Sigmoid colon (tissue), 7 donors: ENCODE results near the gene DAO. TPM values are rescaled to one million over a fixed set of nuclear protein-coding genes. Genes with fewer than 3 reads are reported as not detected.
"Not testable (repeated sequence)": the region's sequence is repeated elsewhere in the genome, so short reads cannot be mapped to it uniquely, and the experiment has no call there.

Source experiments
- DNase-seq: peaks from one replicate; pipeline ENCODE4 v3.0.0-alpha.2; 2019
- H3K27ac ChIP-seq, 4 donors: fragments of 200-600 bp; sonication (generic); one replicate each; pipeline ENCODE4 v1.5.1; 2016 to 2019; ENCODE audit warnings: mild to moderate bottlenecking in 1 of 4
- H3K27me3 ChIP-seq, 3 donors: fragments of 200-600 bp; sonication (generic); one replicate each; pipeline ENCODE4 v1.5.1; 2019; ENCODE audit warnings: mild to moderate bottlenecking in 1 of 3
- H3K36me3 ChIP-seq, 4 donors: fragments of 200-600 bp; sonication (generic); one replicate each; pipeline ENCODE4 v1.5.1; 2016 to 2019
- H3K4me1 ChIP-seq, 4 donors: fragments of 200-600 bp; sonication (generic); one replicate each; pipeline ENCODE4 v1.5.1; 2017 to 2019
- H3K4me3 ChIP-seq, 4 donors: fragments of 200-600 bp; sonication (generic); one replicate each; pipeline ENCODE4 v1.5.1; 2017 to 2019; ENCODE audit warnings: mild to moderate bottlenecking in 2 of 4, moderate library complexity in 1 of 4
- H3K9me3 ChIP-seq, 4 donors: fragments of 200-600 bp in 3 of 4; sonication (generic) in 3 of 4; one replicate each; pipeline versions ENCODE4 v1.5.1 to v1.6.1; 2013 to 2019
- CTCF ChIP-seq, 4 experiments: fragments of 450-650 bp in 3 of 4; fragments of 200-600 bp in 1 of 4; IDR thresholded peaks; one replicate each; pipeline ENCODE4 v1.5.1; 2016 to 2019; ENCODE audit warnings: antibody characterized with exemption in 4 of 4, mild to moderate bottlenecking in 3 of 4, moderate library complexity in 2 of 4
- EP300 ChIP-seq, 4 donors: sonication (generic); formaldehyde crosslinking; IDR thresholded peaks; one replicate each; pipeline ENCODE4 v1.6.1; 2017; ENCODE audit warnings: antibody characterized with exemption in 4 of 4
- POLR2A ChIP-seq, 2 donors: fragments of 450-650 bp; IDR thresholded peaks; one replicate each; pipeline ENCODE4 v1.6.1; 2016; ENCODE audit warnings: antibody characterized with exemption in 2 of 2, mild to moderate bottlenecking in 2 of 2, moderate library complexity in 2 of 2
- POLR2AphosphoS5 ChIP-seq, 4 donors: sonication (generic); formaldehyde crosslinking; IDR thresholded peaks; one replicate each; pipeline ENCODE4 v1.6.1; 2017; ENCODE audit warnings: antibody characterized with exemption in 4 of 4
- WGBS, 2 donors: extraction: QIAGEN DNeasy Blood & Tissue Kit; methylation state at CpG; one replicate each; pipeline ENCODE4 v1.1.7; 2013; 5-methylcytosine and 5-hydroxymethylcytosine counted together
- intact Hi-C: fragments of 100-400 bp; cut with DNase I; formaldehyde crosslinking; loops from one replicate; pipeline ENCODE4 v1.15.1; 2023
- polyA plus RNA-seq, 3 donors: library from polyadenylated mRNA; stranded (reverse); fragments of 200-250 nt; gene quantifications; one replicate each; pipeline ENCODE4 v1.2.3, GENCODE V29; 2013
- total RNA-seq, 4 donors: library from RNA; depleted of rRNA; stranded (reverse); fragments of >200 nt; gene quantifications; one replicate each; pipeline ENCODE4 v1.1.0, GENCODE V29; 2016
- donor health status: healthy with polysubstance abuse.
- donor health status: Bipolar disorder and iron deficiency.
- donor health status: healthy.

Gene DAO
- total and polyA plus RNA-seq, 7 donors, result 1.0 to 9.0 (median 4.2) TPM; not detected in 4

GRCh38 chr12:108838194-108839017, 41.5 kb upstream of the DAO start:
- peak; percentile 92 for DNase-seq
- 50 to 76% methylated on average over 14 of the region's 14 CpGs for WGBS, 2 donors
- Histone ChIP-seq H3K9me3 (no peaks in the 10 kb centered on the region), H3K4me3 (no peak overlapping the region), H3K36me3 (peaks cover 0 to 9% (median 2%) of the 10 kb centered on the region in 4 donors), H3K27ac (peak overlapping the region; percentile 67 to 94 (median 90)), H3K27me3 (no peaks in the 10 kb centered on the region), H3K4me1 (peaks cover 0 to 75% (median 59%) of the 10 kb centered on the region in 4 donors)
- intact Hi-C loops, result no loop called here
- TF ChIP-seq POLR2A (IDR thresholded peaks at IDR 0.05), result peak in 1 of 2 donors; percentile 14
- TF ChIP-seq EP300 (IDR thresholded peaks at IDR 0.05), result peak in 2 of 4 donors; percentile 63 to 90
- TF ChIP-seq CTCF (IDR thresholded peaks at IDR 0.05), result no peak
- TF ChIP-seq POLR2AphosphoS5 (IDR thresholded peaks at IDR 0.05), result peak in 3 of 4 donors; percentile 57 to 94 (median 63)

GRCh38 chr12:108839018-108839889, 40.6 kb upstream of the DAO start:
- Histone ChIP-seq H3K9me3 (no peaks in the 10 kb centered on the region), H3K27ac (peak overlapping the region; percentile 67 to 94 (median 90)), H3K4me1 (peaks cover 0 to 66% (median 53%) of the 10 kb centered on the region in 4 donors), H3K36me3 (peaks cover 0 to 9% (median 2%) of the 10 kb centered on the region in 4 donors), H3K4me3 (no peak overlapping the region), H3K27me3 (no peaks in the 10 kb centered on the region)
- WGBS, 2 donors, result 64 to 86% methylated on average over 6 of the region's 6 CpGs
- DNase-seq, result peak; percentile 83
- TF ChIP-seq POLR2AphosphoS5 (IDR thresholded peaks at IDR 0.05) (peak in 3 of 4 donors; percentile 44 to 49 (median 46)), EP300 (IDR thresholded peaks at IDR 0.05) (peak in 3 of 4 donors; percentile 24 to 55 (median 42)), POLR2A (IDR thresholded peaks at IDR 0.05) (no peak)
- intact Hi-C loops, result no loop called here

GRCh38 chr12:108839890-108840230, 40.0 kb upstream of the DAO start:
- Histone ChIP-seq H3K36me3 (peaks cover 0 to 6% (median 1%) of the 10 kb centered on the region in 4 donors), H3K27me3 (no peaks in the 10 kb centered on the region), H3K9me3 (no peaks in the 10 kb centered on the region), H3K27ac (peak overlapping the region; percentile 67 to 94 (median 90)), H3K4me3 (no peak overlapping the region), H3K4me1 (peaks cover 0 to 60% (median 47%) of the 10 kb centered on the region in 4 donors)
- 88 to 91% methylated on average over 10 of the region's 10 CpGs for WGBS, 2 donors
- intact Hi-C loops, result no loop called here
- no peak for DNase-seq
- TF ChIP-seq POLR2A (IDR thresholded peaks at IDR 0.05), result no peak
- TF ChIP-seq EP300 (IDR thresholded peaks at IDR 0.05), result no peak
- TF ChIP-seq CTCF (IDR thresholded peaks at IDR 0.05), result no peak
- TF ChIP-seq POLR2AphosphoS5 (IDR thresholded peaks at IDR 0.05), result no peak

- no peak for TF ChIP-seq POLR2A (IDR thresholded peaks at IDR 0.05)
- no peak for TF ChIP-seq EP300 (IDR thresholded peaks at IDR 0.05)
- TF ChIP-seq POLR2AphosphoS5 (IDR thresholded peaks at IDR 0.05), result no peak
- no peak for TF ChIP-seq CTCF (IDR thresholded peaks at IDR 0.05)
- intact Hi-C loops, result no loop called here
- H3K4me3 ChIP-seq, result no peak overlapping the region
- no peaks in the 10 kb centered on the region for H3K9me3 ChIP-seq
- WGBS, 2 donors, result 81% methylated on average over 20 of the region's 20 CpGs
- H3K4me1 ChIP-seq, result peaks cover 0 to 61% (median 49%) of the 10 kb centered on the region in 4 donors
- H3K27ac ChIP-seq, result peak overlapping the region; percentile 67 to 94 (median 90)
- no peaks in the 10 kb centered on the region for H3K27me3 ChIP-seq
- no peak for DNase-seq
- no peaks in the 10 kb centered on the region for H3K36me3 ChIP-seq
Observed at GRCh38 chr12:108840605-108841332, 39.1 kb upstream of the DAO start.

DNA sequence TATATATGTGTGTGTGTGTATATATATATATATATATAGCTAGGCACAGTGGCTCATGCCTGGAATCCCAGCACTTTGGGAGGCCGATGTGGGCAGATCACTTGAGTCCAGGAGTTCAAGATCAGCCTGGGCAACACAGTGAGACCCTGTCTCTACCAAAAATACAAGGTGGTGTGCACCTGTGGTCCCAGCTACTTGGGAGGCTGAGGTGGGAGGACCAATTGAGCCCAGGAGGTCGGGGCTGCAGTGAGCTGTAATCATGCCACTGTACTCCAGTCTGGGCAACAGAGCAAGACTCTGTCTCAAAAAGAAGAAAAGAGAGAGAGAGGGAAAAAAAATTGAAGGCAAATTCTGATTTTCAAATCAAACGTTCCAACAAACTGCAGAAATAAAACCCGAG, 38.1 kb upstream of the DAO start:
- 84 to 86% methylated on average over 4 of the region's 4 CpGs for WGBS, 2 donors
- DNase-seq, H3K4me3 ChIP-seq, H3K27me3 ChIP-seq, H3K9me3 ChIP-seq, intact Hi-C loops, H3K36me3 ChIP-seq: not testable (repeated sequence)
- peaks cover 0 to 71% (median 59%) of the 10 kb centered on the region in 4 donors for H3K4me1 ChIP-seq
- H3K27ac ChIP-seq, result peak overlapping the region in 1 of 4 donors; percentile 18
